Caco-2 (cell line): Measurements from ENCODE around the gene SMIM36. TPM values are rescaled to one million over a fixed set of nuclear protein-coding genes. Genes with fewer than 3 reads are reported as not detected.

ENCODE experiments used
- BruUV-seq: library from RNA; stranded (reverse); fragments of 400-500 nt; replicated peaks from 2 replicates; lab custom pipeline; 2021; lab: Mats Ljungman, UMichigan
- CTCF ChIA-PET: fragments of 300-600 bp; sonication (Branson Sonifier 250); formaldehyde crosslinking; loops from one replicate; lab custom pipeline; 2022; ENCODE audit warnings: antibody characterized with exemption; lab: Charles Lee
- POLR2A ChIA-PET: fragments of 300-600 bp; sonication (Branson Sonifier 250); formaldehyde crosslinking; loops from one replicate; lab custom pipeline; 2022; ENCODE audit warnings: antibody characterized with exemption; lab: Charles Lee
- DNase-seq, 2 experiments: peaks; one replicate each; pipeline versions ENCODE4 v3.0.0 to v3.0.0-alpha.2; 2020 to 2022
- H3K27me3 ChIP-seq: replicated peaks from 2 replicates; pipeline ENCODE4 v1.6.0; 2011; ENCODE audit warnings: low read length; ENCODE audit not compliant: control insufficient read depth, insufficient read depth
- H3K36me3 ChIP-seq: 2 replicates; pipeline ENCODE4 v1.5.1; 2011; ENCODE audit warnings: low read length; ENCODE audit not compliant: control insufficient read depth, insufficient read depth
- H3K4me1 ChIP-seq: fragments of 250-450 bp; sonication (Bioruptor Pico); 2 replicates; pipeline ENCODE4 v1.5.1; 2020; ENCODE audit warnings: mild to moderate bottlenecking
- H3K4me3 ChIP-seq: 2 replicates; pipeline ENCODE4 v1.5.1; 2011; ENCODE audit warnings: low read depth, mild to moderate bottlenecking, control low read depth, low read length
- H3K9me3 ChIP-seq: fragments of 250-450 bp; sonication (Bioruptor Pico); 2 replicates; pipeline ENCODE4 v1.5.1; 2020; ENCODE audit warnings: mild to moderate bottlenecking, moderate library complexity
- H3K27ac Mint-ChIP-seq: one replicate; pipeline ENCODE4 v1.8.0; 2022; ENCODE audit warnings: mixed read lengths; ENCODE audit not compliant: unreplicated experiment
- H3K27me3 Mint-ChIP-seq: one replicate; pipeline ENCODE4 v1.8.0; 2022; ENCODE audit warnings: mixed read lengths; ENCODE audit not compliant: insufficient read depth, unreplicated experiment
- H3K36me3 Mint-ChIP-seq: one replicate; pipeline ENCODE4 v1.8.0; 2022; ENCODE audit warnings: mild to moderate bottlenecking, mixed read lengths; ENCODE audit not compliant: insufficient read depth, unreplicated experiment
- H3K4me1 Mint-ChIP-seq: one replicate; pipeline ENCODE4 v1.8.0; 2022; ENCODE audit warnings: low read depth, mixed read lengths; ENCODE audit not compliant: unreplicated experiment
- H3K4me3 Mint-ChIP-seq: one replicate; pipeline ENCODE4 v1.8.0; 2022; ENCODE audit warnings: mild to moderate bottlenecking, moderate library complexity, mixed read lengths; ENCODE audit not compliant: unreplicated experiment
- H3K9me3 Mint-ChIP-seq: one replicate; pipeline ENCODE4 v1.8.0; 2022; ENCODE audit warnings: mixed read lengths; ENCODE audit not compliant: unreplicated experiment
- CTCF ChIP-seq, 2 experiments: fragments of 200-600 bp in 1 of 2; IDR thresholded peaks; 1 replicate in 1 of 2; 2 replicates in 1 of 2; pipeline versions ENCODE4 v1.5.1 to v1.8.0; 2011 to 2022; ENCODE audit warnings: antibody characterized with exemption in 1 of 2, control low read depth in 1 of 2, inconsistent platforms in 1 of 2, low read depth in 1 of 2, low read length in 1 of 2, mild to moderate bottlenecking in 1 of 2, moderate library complexity in 1 of 2; ENCODE audit not compliant: insufficient read depth in 1 of 2, severe bottlenecking in 1 of 2, unreplicated experiment in 1 of 2
- intact Hi-C: fragments of 100-400 bp; cut with micrococcal nuclease; formaldehyde crosslinking; loops from one replicate; pipeline ENCODE4 v1.10.0; 2022; ENCODE audit not compliant: unreplicated experiment
- total RNA-seq: library from RNA; stranded (reverse); gene quantifications from 2 replicates; pipeline ENCODE4 v1.2.3, GENCODE V29; 2022

SMIM36 gene
- total RNA-seq, 1 experiment from 2014 or later: not detected

- no peak for DNase-seq
- Histone ChIP-seq H3K27me3 (no peaks in the 10 kb centered on the region; the same call in 1 of the 2 replicates), H3K9me3 (no peaks in the 10 kb centered on the region), H3K4me1 (0 out of 2 replicates have a peak, but pooled peaks cover 5% of the 10 kb centered on the region), H3K4me3 (no peak overlapping the region), H3K36me3 (no peaks in the 10 kb centered on the region)
- ChIA-PET POLR2A (no interaction called here), CTCF (no interaction called here)
- H3K27me3 Mint-ChIP-seq: peaks cover 11% of the 10 kb centered on the region
- H3K27ac Mint-ChIP-seq: no peak overlapping the region
- no peak overlapping the region for H3K4me3 Mint-ChIP-seq
- no peaks in the 10 kb centered on the region for H3K4me1 Mint-ChIP-seq
- BruUV-seq: no TSS peak
- H3K36me3 Mint-ChIP-seq: no peaks in the 10 kb centered on the region
- H3K9me3 Mint-ChIP-seq: no peaks in the 10 kb centered on the region
- intact Hi-C loops: no loop called here
- TF ChIP-seq CTCF (IDR thresholded peaks at IDR 0.05; ENCODE audit: insufficient read depth in 1 of 2, low read depth in 1 of 2, low read length in 1 of 2, severe bottlenecking in 1 of 2, unreplicated experiment in 1 of 2): no peak
Measured at GRCh38 chr17:55533608-55534007, 22.4 kb upstream of the SMIM36 start.

- CTCF ChIA-PET: no interaction called here
Measured at GRCh38 chr17:55532670-55533069, 21.4 kb upstream of the SMIM36 start.

GRCh38 chr17:55531053-55531728 is 19.9 kb upstream of the SMIM36 start:
- no peak for DNase-seq
- Mint-ChIP-seq H3K4me3 (no peak overlapping the region), H3K27me3 (peaks cover 6% of the 10 kb centered on the region), H3K27ac (no peak overlapping the region), H3K9me3 (no peaks in the 10 kb centered on the region), H3K36me3 (no peaks in the 10 kb centered on the region), H3K4me1 (no peaks in the 10 kb centered on the region)
- Histone ChIP-seq H3K36me3 (no peaks in the 10 kb centered on the region), H3K4me1 (0 out of 2 replicates have a peak, but pooled peaks cover 5% of the 10 kb centered on the region), H3K27me3 (no peaks in the 10 kb centered on the region; the same call in 1 of the 2 replicates), H3K9me3 (no peaks in the 10 kb centered on the region), H3K4me3 (no peak overlapping the region)
- intact Hi-C loops: no loop called here
- no TSS peak for BruUV-seq
- TF ChIP-seq CTCF (IDR thresholded peaks at IDR 0.05; ENCODE audit: insufficient read depth in 1 of 2, low read depth in 1 of 2, low read length in 1 of 2, severe bottlenecking in 1 of 2, unreplicated experiment in 1 of 2): no peak
- POLR2A ChIA-PET: no interaction called here
- CTCF ChIA-PET: interaction anchor here (0.9 kb wide), 1 partner anchor 239 kb away, joined by 4 read pairs; no protein-coding TSS in a partner anchor

More at GRCh38 chr17:55532670-55533069, 21.4 kb upstream of the SMIM36 start:
- TF ChIP-seq CTCF (IDR thresholded peaks at IDR 0.05; ENCODE audit: insufficient read depth in 1 of 2, low read depth in 1 of 2, low read length in 1 of 2, severe bottlenecking in 1 of 2, unreplicated experiment in 1 of 2): no peak
- intact Hi-C loops: no loop called here
- Histone ChIP-seq H3K4me3 (no peak overlapping the region), H3K27me3 (no peaks in the 10 kb centered on the region; the same call in 1 of the 2 replicates), H3K36me3 (no peaks in the 10 kb centered on the region), H3K9me3 (no peaks in the 10 kb centered on the region), H3K4me1 (0 out of 2 replicates have a peak, but pooled peaks cover 5% of the 10 kb centered on the region)
- BruUV-seq: no TSS peak
- no peak for DNase-seq
- Mint-ChIP-seq H3K4me3 (no peak overlapping the region), H3K27ac (no peak overlapping the region), H3K36me3 (no peaks in the 10 kb centered on the region), H3K4me1 (no peaks in the 10 kb centered on the region), H3K27me3 (peaks cover 6% of the 10 kb centered on the region), H3K9me3 (no peaks in the 10 kb centered on the region)
- POLR2A ChIA-PET: no interaction called here
